Esophagus squamous epithelium (tissue), 4 donors: ENCODE measurements around the gene OPCML.

ENCODE experiments used
- CTCF ChIP-seq, 6 experiments: fragments of 450-650 bp in 4 of 6; fragments of 200-600 bp in 2 of 6; sonication (generic) in 2 of 6; IDR thresholded peaks; one replicate each; pipeline ENCODE4 v1.5.1; 2016 to 2019; ENCODE audit warnings: antibody characterized with exemption in 6 of 6, mild to moderate bottlenecking in 4 of 6, moderate library complexity in 4 of 6
- POLR2A ChIP-seq, 4 donors: fragments of 450-650 bp; IDR thresholded peaks; one replicate each; pipeline ENCODE4 v1.6.1; 2017; ENCODE audit warnings: antibody characterized with exemption in 4 of 4, mild to moderate bottlenecking in 4 of 4, moderate library complexity in 3 of 4

GRCh38 chr11:132586801-132587200, 945.5 kb downstream of the OPCML start:
- no peak for TF ChIP-seq POLR2A (IDR thresholded peaks at IDR 0.05)
- TF ChIP-seq CTCF (IDR thresholded peaks at IDR 0.05), result no peak
